Activated CD4-positive, alpha-beta memory T cell treated with anti-CD3 and anti-CD28 coated beads for 36 hours (primary cell): ENCODE data around the gene CFI. TPM values are rescaled to one million over a fixed set of nuclear protein-coding genes. Genes with fewer than 3 reads are reported as not detected.

Experiments
- CTCF ChIA-PET: fragments of 350-600 bp; sonication (Branson Sonifier 250); formaldehyde crosslinking; loops from one replicate; lab custom pipeline; 2021; ENCODE audit warnings: antibody characterized with exemption, inconsistent platforms; lab: Charles Lee
- POLR2A ChIA-PET: fragments of 350-600 bp; sonication (Branson Sonifier 250); formaldehyde crosslinking; loops from one replicate; lab custom pipeline; 2021; ENCODE audit warnings: antibody characterized with exemption; lab: Charles Lee
- DNase-seq: peaks from one replicate; pipeline ENCODE4 v3.0.0-alpha.2; 2020
- H3K27ac Mint-ChIP-seq: one replicate; pipeline ENCODE4 v1.8.0; 2021; ENCODE audit warnings: mixed read lengths
- H3K27me3 Mint-ChIP-seq: one replicate; pipeline ENCODE4 v1.8.0; 2021; ENCODE audit warnings: mixed read lengths
- H3K36me3 Mint-ChIP-seq: one replicate; pipeline ENCODE4 v1.8.0; 2021; ENCODE audit warnings: mixed read lengths
- H3K4me1 Mint-ChIP-seq: one replicate; pipeline ENCODE4 v1.8.0; 2021; ENCODE audit warnings: low read depth, mixed read lengths
- H3K4me3 Mint-ChIP-seq: one replicate; pipeline ENCODE4 v1.8.0; 2021; ENCODE audit warnings: mild to moderate bottlenecking, mixed read lengths
- H3K9me3 Mint-ChIP-seq: one replicate; pipeline ENCODE4 v1.8.0; 2021; ENCODE audit warnings: mixed read lengths
- intact Hi-C: fragments of 100-400 bp; cut with micrococcal nuclease; formaldehyde crosslinking; loops from one replicate; pipeline ENCODE4 v1.15.1; 2023
- total RNA-seq, 2 experiments: library from RNA; stranded (reverse); gene quantifications; one replicate each; pipeline ENCODE4 v1.2.3, GENCODE V29; 2021

Gene CFI
- total RNA-seq = under 1 TPM in 1 of 2 experiments, not detected in 1; 0.46 TPM

DNA sequence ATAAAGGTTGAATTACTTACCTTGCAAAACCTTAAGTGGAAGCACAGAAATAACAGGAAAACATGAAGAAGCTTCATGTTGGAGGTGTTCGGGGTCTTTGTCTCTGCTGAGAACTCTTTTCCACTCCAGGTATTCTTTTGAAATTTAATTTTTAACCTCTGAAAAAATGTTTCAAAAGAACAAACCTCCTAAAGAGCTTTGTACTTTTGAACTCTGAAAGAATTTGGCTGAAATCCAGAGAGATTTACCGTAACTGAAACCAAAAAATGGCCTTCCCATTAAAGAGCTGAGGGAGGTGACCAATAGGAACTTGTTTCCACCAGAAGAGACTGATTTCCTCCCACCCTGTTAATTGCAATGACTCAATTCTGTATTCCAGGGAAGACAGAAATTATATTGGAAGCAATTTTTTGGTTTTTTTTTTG, at the start of gene CFI:
CFI (minus strand) TSS at position 105 of the 425 bp plus-strand sequence; CDS start at position 77, 28 bp downstream.
- Mint-ChIP-seq H3K27ac (no peak within 1 kb of the TSS), H3K4me1 (no peaks in the 10 kb centered on the region), H3K36me3 (no peaks in the 10 kb centered on the region), H3K27me3 (peaks cover 3% of the 10 kb centered on the region), H3K4me3 (no peak within 1 kb of the TSS), H3K9me3 (no peaks in the 10 kb centered on the region)
- ChIA-PET CTCF (no interaction called here), POLR2A (no interaction called here)
- no peak for DNase-seq
- intact Hi-C loops = loop anchor here (5.0 kb wide), 1 partner anchor 100 kb away; the partner anchor contains the start of gene CASP6

DNA sequence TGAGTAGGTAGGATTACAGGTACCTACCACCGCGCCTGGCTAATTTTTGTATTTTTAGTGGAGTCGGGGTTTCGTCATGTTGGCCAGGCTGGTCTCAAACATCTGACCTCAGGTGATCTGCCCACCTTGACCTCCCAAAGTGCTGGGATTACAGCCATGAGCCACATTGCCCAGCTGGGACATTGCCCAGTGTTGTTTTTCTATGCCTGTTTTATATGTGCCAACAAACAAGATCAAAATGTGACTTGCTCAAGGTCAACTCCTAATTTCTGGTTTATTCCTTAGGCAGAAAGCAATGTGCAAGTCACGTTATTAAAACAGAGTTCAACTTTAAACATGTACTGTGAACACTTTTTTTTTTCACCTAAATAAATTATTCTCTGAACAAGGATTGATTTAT, 48.8 kb upstream of the CFI start:
- H3K27me3 Mint-ChIP-seq = no peaks in the 10 kb centered on the region
- ChIA-PET CTCF (no interaction called here), POLR2A (no interaction called here)
- H3K27ac Mint-ChIP-seq = no peak overlapping the region
- no peak overlapping the region for H3K4me3 Mint-ChIP-seq
- H3K4me1 Mint-ChIP-seq = peaks cover 2% of the 10 kb centered on the region
- no peaks in the 10 kb centered on the region for H3K9me3 Mint-ChIP-seq
- H3K36me3 Mint-ChIP-seq = peaks cover 7% of the 10 kb centered on the region
- no peak for DNase-seq
- intact Hi-C loops = no loop called here

DNA sequence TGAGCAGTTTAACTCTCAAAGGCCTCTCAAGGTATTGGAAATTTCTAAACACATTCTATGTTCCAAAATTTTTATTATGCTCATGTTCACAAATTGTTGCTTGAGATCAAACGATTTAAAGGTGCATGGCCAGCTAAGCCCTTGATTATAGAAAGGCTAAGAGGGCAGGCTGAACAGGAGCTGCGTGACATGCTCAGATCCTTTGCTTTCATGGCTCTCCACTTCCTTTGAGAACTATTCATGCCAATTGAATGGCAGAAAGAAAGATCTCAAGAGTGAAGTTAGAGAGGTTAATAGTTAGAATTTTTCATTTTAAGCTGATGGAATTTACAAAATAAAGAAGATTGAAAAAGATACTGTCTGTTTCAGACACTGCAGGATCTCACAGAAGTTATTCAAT, 46.7 kb upstream of the CFI start:
- ChIA-PET CTCF (interaction anchor here (0.6 to 0.8 kb wide), 2 partner anchors 128 to 415 kb away, joined by 3 to 7 read pairs; partner anchors contain the start of gene SEC24B), POLR2A (no interaction called here)
- Mint-ChIP-seq H3K27me3 (no peaks in the 10 kb centered on the region), H3K4me3 (no peak overlapping the region), H3K4me1 (peaks cover 2% of the 10 kb centered on the region), H3K9me3 (no peaks in the 10 kb centered on the region), H3K36me3 (peaks cover 6% of the 10 kb centered on the region), H3K27ac (no peak overlapping the region)
- intact Hi-C loops = no loop called here
- no peak for DNase-seq

DNA sequence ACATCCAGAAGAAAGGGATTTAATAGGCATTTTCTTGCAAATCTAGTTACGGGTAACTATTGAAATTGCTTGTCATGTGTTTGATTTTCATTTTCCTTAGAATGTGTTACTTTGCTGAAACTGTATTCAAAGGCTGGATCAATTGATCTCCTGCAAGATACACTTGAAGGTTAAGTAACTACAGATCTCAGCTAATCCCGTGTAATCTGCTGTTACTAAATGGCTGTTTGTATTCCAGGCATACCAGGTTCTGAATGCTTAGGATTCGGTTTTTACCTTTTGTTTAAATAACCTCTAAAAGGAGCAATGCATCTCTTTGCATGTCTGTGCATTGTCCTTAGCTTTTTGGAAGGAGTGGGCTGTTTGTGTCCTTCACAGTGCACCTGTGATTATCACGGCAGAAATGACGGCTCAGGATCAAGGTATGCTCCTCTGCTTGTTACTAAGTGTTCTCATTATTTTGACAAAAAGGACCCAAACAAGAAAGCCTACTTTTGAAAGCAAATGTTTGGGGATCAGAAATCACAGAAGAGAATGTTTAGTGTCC, 46.2 kb upstream of the CFI start, which contains the start of gene LRIT3:
LRIT3 (plus strand) TSS at position 212 of the 547 bp plus-strand sequence; CDS start at position 307, 95 bp downstream.
- Mint-ChIP-seq H3K4me3 (no peak within 1 kb of the TSS), H3K36me3 (peaks cover 8% of the 10 kb centered on the region), H3K4me1 (no peaks in the 10 kb centered on the region), H3K27me3 (no peaks in the 10 kb centered on the region), H3K27ac (no peak within 1 kb of the TSS), H3K9me3 (no peaks in the 10 kb centered on the region)
- no peak for DNase-seq
- CTCF ChIA-PET = no interaction called here
- POLR2A ChIA-PET = no interaction called here
- intact Hi-C loops = no loop called here

DNA sequence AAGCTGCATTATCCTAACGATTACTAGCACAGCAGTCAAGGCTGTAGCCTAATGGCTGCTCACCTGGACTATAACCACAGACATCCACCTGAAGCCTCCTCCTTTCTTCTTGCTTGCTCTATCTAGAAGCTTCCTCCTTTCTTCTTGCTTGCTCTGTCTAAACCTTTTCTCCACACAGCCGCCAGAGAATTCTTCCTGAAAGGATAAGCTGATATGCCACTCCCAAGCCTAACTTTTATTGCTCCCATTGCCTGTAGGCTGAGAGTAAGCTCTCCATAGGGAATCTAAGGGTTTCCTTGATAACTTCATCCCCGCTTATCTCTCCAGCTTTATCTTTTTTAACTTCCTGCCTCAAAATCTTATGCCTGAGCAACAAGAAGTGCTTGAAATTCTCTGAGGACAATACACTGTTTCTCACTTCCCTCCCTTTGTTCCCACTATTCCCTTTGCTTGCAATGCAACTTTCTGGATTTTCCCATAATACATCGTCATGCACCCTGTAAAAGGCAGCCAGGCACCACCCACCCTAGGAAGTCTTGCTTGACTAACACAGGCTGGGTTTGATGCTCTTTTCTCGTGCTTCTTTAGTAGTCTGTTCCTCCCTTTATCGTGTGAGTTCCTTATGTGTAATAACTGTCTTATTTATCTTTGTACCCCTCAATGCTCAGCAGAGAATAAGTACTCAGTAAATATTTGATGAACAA, 44.7 kb upstream of the CFI start:
- Mint-ChIP-seq H3K27me3 (no peaks in the 10 kb centered on the region), H3K27ac (no peak overlapping the region), H3K36me3 (peaks cover 3% of the 10 kb centered on the region), H3K4me3 (no peak overlapping the region), H3K4me1 (no peaks in the 10 kb centered on the region), H3K9me3 (no peaks in the 10 kb centered on the region)
- no peak for DNase-seq
- POLR2A ChIA-PET = no interaction called here
- intact Hi-C loops = no loop called here
- CTCF ChIA-PET = no interaction called here

DNA sequence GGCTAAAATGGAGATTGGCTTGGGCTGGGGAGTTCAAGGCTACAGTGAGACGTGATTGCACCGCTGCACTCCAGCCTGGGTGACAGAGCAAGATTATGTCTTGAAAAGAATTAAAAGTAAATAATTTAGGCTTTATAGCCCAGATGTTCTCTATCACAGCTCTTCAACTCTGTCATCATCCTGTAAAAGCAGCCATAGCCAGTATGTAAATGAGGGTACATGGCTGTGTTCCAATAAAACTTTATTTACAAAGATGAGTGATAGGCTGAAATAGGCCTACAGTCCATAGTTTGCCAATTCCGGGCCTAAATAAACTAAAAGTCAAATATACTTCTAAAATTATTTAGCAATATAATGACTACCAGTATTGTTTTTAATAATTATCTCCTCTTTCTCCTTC, 35.2 kb upstream of the CFI start:
- H3K4me3 Mint-ChIP-seq = no peak overlapping the region
- H3K36me3 Mint-ChIP-seq = peaks cover 8% of the 10 kb centered on the region
- no peaks in the 10 kb centered on the region for H3K27me3 Mint-ChIP-seq
- CTCF ChIA-PET = no interaction called here
- intact Hi-C loops = no loop called here
- no peaks in the 10 kb centered on the region for H3K4me1 Mint-ChIP-seq
- H3K27ac Mint-ChIP-seq = no peak overlapping the region
- POLR2A ChIA-PET = no interaction called here
- DNase-seq = no peak
- peaks cover 2% of the 10 kb centered on the region for H3K9me3 Mint-ChIP-seq

DNA sequence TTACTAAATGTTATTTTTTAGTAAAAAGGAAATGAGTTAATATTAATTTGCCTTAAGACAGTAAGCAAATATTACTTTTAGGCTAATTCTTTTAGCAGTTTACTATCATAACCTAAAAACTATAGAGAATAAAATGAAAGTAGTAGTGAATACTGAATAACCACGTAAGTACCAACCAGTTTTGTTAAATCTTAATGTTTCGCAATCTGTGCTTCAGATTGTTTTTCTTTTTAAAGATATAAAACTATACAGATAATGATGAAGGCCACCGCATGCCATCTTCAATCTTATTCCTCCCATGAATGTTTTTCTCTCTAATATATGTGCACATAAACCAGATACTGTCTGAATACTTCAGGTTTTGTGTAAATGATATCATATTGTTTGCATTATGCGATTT, 32.0 kb upstream of the CFI start:
- POLR2A ChIA-PET = no interaction called here
- no peaks in the 10 kb centered on the region for H3K9me3 Mint-ChIP-seq
- CTCF ChIA-PET = no interaction called here
- H3K4me3 Mint-ChIP-seq = no peak overlapping the region
- intact Hi-C loops = no loop called here
- no peaks in the 10 kb centered on the region for H3K4me1 Mint-ChIP-seq
- no peak for DNase-seq
- H3K36me3 Mint-ChIP-seq = peaks cover 5% of the 10 kb centered on the region
- H3K27me3 Mint-ChIP-seq = no peaks in the 10 kb centered on the region
- H3K27ac Mint-ChIP-seq = no peak overlapping the region

DNA sequence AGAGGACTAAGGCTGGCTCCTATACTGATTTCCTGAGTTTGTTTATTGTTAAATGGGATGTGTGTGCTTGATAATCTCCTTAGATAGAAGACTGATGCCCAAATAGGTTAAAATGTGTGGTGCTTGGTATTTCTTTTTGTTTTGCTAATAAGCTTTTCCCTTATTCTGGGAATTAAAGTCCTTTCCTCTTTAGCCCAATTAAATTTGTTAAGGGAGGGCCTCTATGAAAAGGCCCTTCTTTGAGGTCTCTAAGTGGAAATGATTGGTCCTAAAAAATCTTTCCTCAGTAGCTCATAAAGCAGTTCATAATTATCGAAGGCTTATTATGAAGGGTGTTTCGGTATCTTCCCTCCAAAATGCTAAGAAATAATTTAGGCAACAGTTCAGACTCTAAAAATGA, 25.9 kb upstream of the CFI start, which contains the start of gene RRH:
RRH (plus strand) TSS at position 301 of the 400 bp plus-strand sequence; CDS start at position 357, 56 bp downstream.
- ChIA-PET CTCF (interaction anchor here (0.7 to 4.2 kb wide), 8 partner anchors 8 to 394 kb away, joined by 3 to 18 read pairs (median 6); partner anchors contain the start of genes GAR1 and SEC24B), POLR2A (no interaction called here)
- intact Hi-C loops = loop anchor here (10.0 kb wide), 1 partner anchor 147 kb away; no protein-coding TSS in a partner anchor
- Mint-ChIP-seq H3K27ac (no peak within 1 kb of the TSS), H3K27me3 (no peaks in the 10 kb centered on the region), H3K4me1 (peaks cover 2% of the 10 kb centered on the region), H3K9me3 (no peaks in the 10 kb centered on the region), H3K36me3 (peaks cover 16% of the 10 kb centered on the region), H3K4me3 (no peak within 1 kb of the TSS)
- DNase-seq = no peak

DNA sequence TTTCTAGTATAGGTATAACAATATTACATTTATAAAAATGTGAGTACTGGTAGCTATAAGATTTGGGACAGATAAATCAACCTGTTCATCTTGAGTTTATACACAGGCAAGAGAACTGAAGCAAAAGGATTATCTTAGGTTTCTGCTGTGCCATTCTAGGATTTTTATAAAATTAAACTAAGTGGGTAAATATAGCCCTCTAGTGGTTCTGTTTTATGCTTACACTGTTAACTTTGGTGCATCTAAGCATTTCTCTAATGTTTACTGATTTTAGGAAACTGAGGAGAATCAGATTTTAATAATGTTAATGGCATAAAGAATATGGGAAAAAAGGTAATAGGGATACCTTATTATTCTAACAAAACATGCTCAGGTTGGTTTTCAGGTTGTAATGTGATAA, 24.9 kb upstream of the CFI start:
- CTCF ChIA-PET = interaction anchor here (0.7 to 4.2 kb wide), 13 partner anchors 9 to 401 kb away, joined by 3 to 18 read pairs (median 5); partner anchors contain the start of genes GAR1, PLA2G12A and SEC24B
- H3K36me3 Mint-ChIP-seq = peaks cover 24% of the 10 kb centered on the region
- peaks cover 6% of the 10 kb centered on the region for H3K4me1 Mint-ChIP-seq
- DNase-seq = no peak
- H3K27ac Mint-ChIP-seq = no peak overlapping the region
- H3K4me3 Mint-ChIP-seq = no peak overlapping the region
- POLR2A ChIA-PET = no interaction called here
- intact Hi-C loops = loop anchor here (10.0 kb wide), 1 partner anchor 148 kb away; no protein-coding TSS in a partner anchor
- H3K27me3 Mint-ChIP-seq = no peaks in the 10 kb centered on the region
- no peaks in the 10 kb centered on the region for H3K9me3 Mint-ChIP-seq

DNA sequence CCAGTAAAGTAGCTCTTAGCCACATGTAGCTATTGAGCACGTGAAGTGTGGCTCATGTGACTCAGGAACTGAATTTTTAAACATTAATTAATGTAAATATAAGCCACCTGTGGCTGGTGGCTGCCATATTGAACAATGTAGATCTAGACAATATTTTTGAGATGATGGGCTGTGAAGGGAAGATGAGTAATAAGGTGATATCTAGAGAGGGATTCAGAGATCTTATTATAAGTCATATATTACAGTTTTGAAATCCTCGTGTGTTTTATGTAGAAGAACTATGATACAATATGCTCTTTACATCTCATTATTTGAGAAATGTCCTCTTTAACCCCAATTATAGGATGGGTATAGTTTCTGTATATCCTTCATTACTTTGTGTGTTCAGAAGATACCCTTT, 19.4 kb upstream of the CFI start:
- Mint-ChIP-seq H3K4me3 (no peak overlapping the region), H3K27me3 (no peaks in the 10 kb centered on the region), H3K36me3 (peaks cover 65% of the 10 kb centered on the region), H3K9me3 (no peaks in the 10 kb centered on the region), H3K27ac (peak overlapping the region; percentile 34), H3K4me1 (peaks cover 49% of the 10 kb centered on the region)
- peak; percentile 15 for DNase-seq
- intact Hi-C loops = loop anchor here (1.0 to 10.0 kb wide), 2 partner anchors 126 to 154 kb away; no protein-coding TSS in a partner anchor
- CTCF ChIA-PET = no interaction called here
- POLR2A ChIA-PET = no interaction called here

DNA sequence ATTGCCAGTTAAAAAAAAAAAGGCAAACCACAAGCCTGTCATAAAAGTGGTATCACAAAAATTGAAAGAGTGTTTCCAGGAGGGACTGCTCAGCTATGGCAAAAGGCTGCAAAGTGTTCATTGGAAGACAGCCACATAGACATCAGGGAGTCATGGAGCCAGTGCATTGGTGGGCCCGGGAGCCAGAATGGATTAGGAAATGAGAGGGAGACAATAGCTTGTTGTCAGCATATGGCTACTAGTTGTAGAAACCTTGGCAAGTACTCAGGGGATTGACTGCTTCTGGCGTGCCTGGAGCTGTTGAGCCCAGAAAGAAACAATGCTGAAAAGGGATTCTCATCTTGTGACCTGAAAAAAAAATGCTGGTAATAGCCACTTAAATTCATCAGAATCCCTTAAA, 18.8 kb upstream of the CFI start:
- intact Hi-C loops = loop anchor here (10.0 kb wide), 1 partner anchor 154 kb away; no protein-coding TSS in a partner anchor
- H3K9me3 Mint-ChIP-seq = no peaks in the 10 kb centered on the region
- DNase-seq = no peak
- no peaks in the 10 kb centered on the region for H3K27me3 Mint-ChIP-seq
- POLR2A ChIA-PET = no interaction called here
- H3K4me3 Mint-ChIP-seq = no peak overlapping the region
- CTCF ChIA-PET = interaction anchor here (0.6 to 0.9 kb wide), 2 partner anchors 260 to 387 kb away, joined by 3 read pairs; partner anchors contain the start of genes MCUB and SEC24B
- peak overlapping the region; percentile 24 for H3K27ac Mint-ChIP-seq
- H3K36me3 Mint-ChIP-seq = peaks cover 67% of the 10 kb centered on the region
- peaks cover 50% of the 10 kb centered on the region for H3K4me1 Mint-ChIP-seq

DNA sequence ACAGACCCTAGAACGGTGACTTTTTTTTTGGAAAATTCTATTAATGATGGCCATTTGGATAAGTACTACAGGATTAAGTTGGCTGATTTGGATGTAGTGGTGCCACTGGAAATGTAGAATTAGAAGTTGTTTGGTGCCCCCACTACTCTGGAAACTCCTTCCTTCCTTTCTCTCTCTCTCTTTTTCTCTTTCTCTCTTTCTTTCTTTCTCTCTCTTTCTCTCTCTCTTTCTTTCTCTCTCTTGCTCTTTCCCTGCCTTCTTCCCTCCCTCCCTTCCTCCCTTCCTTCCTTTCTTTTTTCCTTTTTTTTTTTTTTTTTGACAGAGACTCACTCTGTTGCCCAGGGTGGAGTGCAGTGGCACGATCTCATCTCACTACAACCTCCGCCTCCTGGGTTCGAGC, 16.5 kb upstream of the CFI start:
- Mint-ChIP-seq H3K27me3 (no peaks in the 10 kb centered on the region), H3K9me3 (no peaks in the 10 kb centered on the region), H3K36me3 (peaks cover 57% of the 10 kb centered on the region), H3K4me1 (peaks cover 54% of the 10 kb centered on the region), H3K27ac (no peak overlapping the region), H3K4me3 (no peak overlapping the region)
- ChIA-PET POLR2A (no interaction called here), CTCF (interaction anchor here (0.6 kb wide), 1 partner anchor 387 kb away, joined by 3 read pairs; no protein-coding TSS in a partner anchor)
- DNase-seq = no peak
- intact Hi-C loops = loop anchor here (5.0 kb wide), 2 partner anchors 479 to 846 kb away; no protein-coding TSS in a partner anchor
